Pancreas (tissue), 10 donors: ENCODE results near the gene MTHFD1L. TPM values are rescaled to one million over a fixed set of nuclear protein-coding genes. Genes with fewer than 3 reads are reported as not detected.

ENCODE experiments used
- ATAC-seq, 4 donors: fragments of 200-7000 bp; cut with Tn5 transposase; one replicate each; pipeline versions ENCODE4 v1.8.0 to v1.9.1; 2020; ENCODE audit warnings: mild to moderate bottlenecking in 4 of 4, moderate library complexity in 4 of 4
- DNase-seq, 6 donors: peaks; one replicate each; pipeline ENCODE4 v3.0.0-alpha.2; 2020
- FAIRE-seq: peaks from 2 replicates; lab custom pipeline; 2012; peaks lifted over from hg19 to GRCh38; lab: Jason Lieb, UNC
- H3K27ac ChIP-seq, 4 donors: fragments of 200-600 bp; sonication (generic); 1 replicate in 3 of 4; 2 replicates in 1 of 4; pipeline versions ENCODE4 v1.5.0 to v1.8.0; 2020
- H3K27me3 ChIP-seq, 4 donors: fragments of 200-600 bp; one replicate each; pipeline ENCODE4 v1.8.0; 2021
- H3K36me3 ChIP-seq, 3 donors: fragments of 200-600 bp; sonication (generic) in 1 of 3; one replicate each; pipeline versions ENCODE4 v1.5.0 to v1.8.0; 2020 to 2021
- H3K4me1 ChIP-seq, 3 donors: fragments of 200-600 bp; one replicate each; pipeline ENCODE4 v1.8.0; 2021
- H3K4me3 ChIP-seq, 4 donors: fragments of 200-600 bp; sonication (generic) in 2 of 4; one replicate each; pipeline versions ENCODE4 v1.5.0 to v1.8.0; 2020 to 2021
- H3K9me3 ChIP-seq, 4 donors: fragments of 200-600 bp; one replicate each; pipeline ENCODE4 v1.8.0; 2021
- WGBS, 2 donors: extraction: QIAGEN DNeasy Blood & Tissue Kit; methylation state at CpG; one replicate each; pipeline ENCODE4 v1.1.7; 2013; 5-methylcytosine and 5-hydroxymethylcytosine counted together
- intact Hi-C, 3 donors: fragments of 100-400 bp; cut with DNase I; formaldehyde crosslinking; loops; one replicate each; pipeline versions ENCODE4 v1.11.1 to v1.14.2; 2022
- polyA plus RNA-seq, 2 donors: library from polyadenylated mRNA; stranded (reverse); fragments of 200-250 nt; gene quantifications; one replicate each; pipeline ENCODE4 v1.2.3, GENCODE V29; 2013
- total RNA-seq, 6 donors: library from RNA; stranded (reverse); fragmentation: NEBNext Ultra II Directional in 4 of 6; extraction: Animal tissue kit (Norgen Biotek cat#: 25700) in 4 of 6; gene quantifications; one replicate each; pipeline versions ENCODE4 v1.2.1 to v1.2.4, GENCODE V29; 2021 to 2023
- TF ChIP-seq, protein P1 (sequence below), 4 donors: fragments of 200-600 bp; sonication (generic) in 3 of 4; IDR thresholded peaks; one replicate each; pipeline versions ENCODE4 v1.5.0 to v1.8.0; 2021; ENCODE audit warnings: antibody characterized with exemption in 4 of 4
- donor health status: healthy with polysubstance abuse.
- donor health status: DM: no; HTN: no; CAD: no; lungs with moderate emphysema.
- donor health status: DM: no; HTN: no; CAD: no.
- donor health status: control.
- donor health status: control.
- donor health status: Bipolar disorder and iron deficiency.
- donor health status: DM: yes; HTN: yes; CAD: no.
- donor health status: DM: no; HTN: no; CAD: no.
- donor health status: DM: no; HTN: no; CAD: no.
- donor health status: DM: yes; HTN: yes; CAD: no.

The MTHFD1L gene
- total and polyA plus RNA-seq, 8 donors = 3.2 to 26.5 (median 9.0) TPM

DNA sequence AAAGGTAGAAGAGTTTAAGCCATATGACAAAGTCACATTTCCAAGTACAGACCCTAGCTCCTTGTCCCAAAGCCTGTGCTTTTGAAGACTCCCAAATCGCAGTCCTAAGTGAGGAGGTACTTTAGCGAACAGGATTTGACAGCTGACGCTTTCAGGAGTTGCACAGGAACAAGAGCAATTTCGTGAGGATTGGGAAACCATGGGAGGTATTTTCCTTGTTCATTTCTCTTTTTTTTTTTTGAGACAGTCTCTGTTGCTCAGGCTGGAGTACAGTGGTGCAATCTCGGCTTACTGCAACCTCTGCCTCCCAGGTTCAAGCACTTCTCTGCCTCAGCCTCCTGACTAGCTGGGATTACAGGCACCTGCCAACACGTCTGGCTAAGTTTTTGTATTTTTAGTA is 150.6 kb downstream of the MTHFD1L start:
- no peaks in the 10 kb centered on the region for H3K36me3 ChIP-seq

DNA sequence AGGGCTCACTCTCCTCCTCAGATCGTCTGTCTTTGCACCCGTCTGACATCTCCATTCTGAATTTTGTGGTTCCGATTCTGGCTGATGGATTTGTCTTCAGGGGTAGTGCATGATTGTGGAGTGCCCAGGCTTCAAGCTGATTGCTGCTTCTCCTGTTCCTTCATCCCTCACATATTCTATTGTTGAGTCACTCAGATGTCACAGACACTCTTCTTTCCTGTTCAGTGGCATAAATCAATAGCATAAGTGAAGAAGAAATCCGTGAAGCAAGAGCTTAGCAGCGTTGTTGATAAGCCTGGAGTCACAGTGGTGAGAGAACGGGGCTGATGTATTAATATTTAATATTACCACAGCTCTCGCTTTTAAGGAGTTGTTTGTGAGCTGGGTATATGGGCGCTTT is 152.5 kb downstream of the MTHFD1L start:
- Histone ChIP-seq H3K4me1 (peaks cover 8 to 13% (median 13%) of the 10 kb centered on the region in 3 donors), H3K4me3 (no peak overlapping the region), H3K27ac (no peak overlapping the region), H3K9me3 (no peaks in the 10 kb centered on the region), H3K36me3 (no peaks in the 10 kb centered on the region), H3K27me3 (no peaks in the 10 kb centered on the region)
- intact Hi-C loops = loop anchor here in 1 of 3 donors (5.0 kb wide), 1 partner anchor 304 kb away; no protein-coding TSS in a partner anchor
- DNase-seq (no peak), FAIRE-seq (no peak), ATAC-seq (no peak)
- TF ChIP-seq, protein P1, sequence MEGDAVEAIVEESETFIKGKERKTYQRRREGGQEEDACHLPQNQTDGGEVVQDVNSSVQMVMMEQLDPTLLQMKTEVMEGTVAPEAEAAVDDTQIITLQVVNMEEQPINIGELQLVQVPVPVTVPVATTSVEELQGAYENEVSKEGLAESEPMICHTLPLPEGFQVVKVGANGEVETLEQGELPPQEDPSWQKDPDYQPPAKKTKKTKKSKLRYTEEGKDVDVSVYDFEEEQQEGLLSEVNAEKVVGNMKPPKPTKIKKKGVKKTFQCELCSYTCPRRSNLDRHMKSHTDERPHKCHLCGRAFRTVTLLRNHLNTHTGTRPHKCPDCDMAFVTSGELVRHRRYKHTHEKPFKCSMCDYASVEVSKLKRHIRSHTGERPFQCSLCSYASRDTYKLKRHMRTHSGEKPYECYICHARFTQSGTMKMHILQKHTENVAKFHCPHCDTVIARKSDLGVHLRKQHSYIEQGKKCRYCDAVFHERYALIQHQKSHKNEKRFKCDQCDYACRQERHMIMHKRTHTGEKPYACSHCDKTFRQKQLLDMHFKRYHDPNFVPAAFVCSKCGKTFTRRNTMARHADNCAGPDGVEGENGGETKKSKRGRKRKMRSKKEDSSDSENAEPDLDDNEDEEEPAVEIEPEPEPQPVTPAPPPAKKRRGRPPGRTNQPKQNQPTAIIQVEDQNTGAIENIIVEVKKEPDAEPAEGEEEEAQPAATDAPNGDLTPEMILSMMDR (IDR thresholded peaks at IDR 0.05) = no peak
- WGBS, 2 donors = 79 to 80% methylated on average over 8 of the region's 8 CpGs

More for the DNA sequence above, 150.6 kb downstream of the MTHFD1L start:
- no peak for DNase-seq
- FAIRE-seq = no peak
- ATAC-seq = no peak
- WGBS, 2 donors = 88 to 93% methylated on average over 6 of the region's 6 CpGs
- intact Hi-C loops = loop anchor here in 1 of 3 donors (5.0 kb wide), 1 partner anchor 306 kb away; no protein-coding TSS in a partner anchor
- Histone ChIP-seq H3K4me3 (no peak overlapping the region), H3K9me3 (no peaks in the 10 kb centered on the region), H3K4me1 (peaks cover 8 to 17% (median 13%) of the 10 kb centered on the region in 3 donors), H3K27me3 (no peaks in the 10 kb centered on the region), H3K27ac (no peak overlapping the region)
- TF ChIP-seq, protein P1 (IDR thresholded peaks at IDR 0.05) = no peak

DNA sequence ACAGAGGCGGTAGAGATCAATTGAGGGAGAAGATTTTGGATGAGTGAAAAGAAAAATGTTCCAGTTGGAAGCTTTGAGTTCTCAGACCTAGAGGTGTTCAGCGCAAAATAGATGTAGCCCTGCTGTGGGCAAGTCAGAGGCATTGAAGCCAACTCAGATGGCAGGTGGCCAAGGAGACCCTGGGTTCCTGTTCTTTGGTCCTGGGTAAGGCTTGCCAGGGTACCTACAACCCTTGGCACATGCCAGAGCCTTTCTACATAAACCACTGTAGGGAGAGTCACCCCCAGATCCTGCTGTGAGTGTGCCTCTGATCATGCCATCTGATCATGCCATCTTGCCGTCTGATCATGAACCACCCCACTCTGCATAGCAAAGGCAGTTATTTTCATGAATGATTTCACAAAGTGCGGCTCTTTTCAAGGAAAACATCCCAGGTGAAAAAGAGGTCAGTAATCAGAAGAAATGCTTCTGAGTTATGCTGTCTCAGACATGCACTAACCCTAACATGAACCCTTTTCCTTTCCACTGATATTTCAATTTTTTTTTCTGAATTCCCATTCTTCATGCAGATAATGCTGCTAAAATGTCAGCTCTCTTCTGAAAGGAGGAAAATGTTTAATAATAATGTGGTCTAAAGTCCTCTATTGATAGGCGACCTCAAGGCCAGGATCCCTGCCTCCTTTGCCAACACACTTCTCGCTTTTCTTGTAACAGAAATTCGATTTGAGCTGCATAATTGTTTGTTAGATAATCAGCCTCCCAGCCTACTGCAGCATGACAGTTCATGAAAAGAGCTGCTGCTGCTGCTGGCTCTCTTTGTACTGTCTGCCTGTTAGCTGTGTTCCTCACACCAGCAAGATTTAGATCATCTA is 153.6 kb downstream of the MTHFD1L start:
- Histone ChIP-seq H3K4me1 (peaks cover 8 to 13% (median 13%) of the 10 kb centered on the region in 3 donors), H3K27ac (peak overlapping the region; percentile 10 to 46 (median 28)), H3K4me3 (no peak overlapping the region), H3K27me3 (no peaks in the 10 kb centered on the region), H3K9me3 (no peaks in the 10 kb centered on the region), H3K36me3 (no peaks in the 10 kb centered on the region)
- TF ChIP-seq, protein P1 (IDR thresholded peaks at IDR 0.05) = no peak
- ATAC-seq = peak; percentile 66 to 83 (median 76)
- intact Hi-C loops = loop anchor here in 1 of 3 donors (5.0 kb wide), 1 partner anchor 303 kb away; no protein-coding TSS in a partner anchor
- FAIRE-seq = no peak
- DNase-seq = peak in 1 of 6 donors; percentile 60
- 41% methylated on average over 7 of the region's 7 CpGs for WGBS, 2 donors

DNA sequence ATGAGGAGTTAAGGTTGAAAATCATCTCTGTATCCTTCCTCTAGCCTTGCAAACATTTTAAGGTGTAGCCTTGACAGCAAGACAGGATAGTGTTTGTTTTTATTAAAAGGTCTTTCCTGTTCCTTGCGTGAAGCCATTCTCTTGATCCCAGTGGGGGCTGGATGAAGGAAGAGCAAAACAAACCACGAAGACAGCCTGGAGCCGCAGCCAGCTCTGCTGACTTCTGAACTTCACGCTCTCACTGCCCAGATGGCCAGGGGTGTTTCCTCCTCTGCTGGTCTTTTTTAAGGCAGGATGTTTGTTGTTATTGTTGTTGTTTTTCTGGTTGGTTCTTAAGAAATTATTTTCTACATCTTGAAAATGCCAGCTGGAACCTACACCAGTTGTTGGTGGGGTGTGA is 156.4 kb downstream of the MTHFD1L start:
- Histone ChIP-seq H3K36me3 (no peaks in the 10 kb centered on the region), H3K27ac (no peak overlapping the region), H3K27me3 (no peaks in the 10 kb centered on the region), H3K9me3 (no peaks in the 10 kb centered on the region), H3K4me3 (no peak overlapping the region), H3K4me1 (peaks cover 13 to 26% (median 24%) of the 10 kb centered on the region in 3 donors)
- intact Hi-C loops = no loop called here
- TF ChIP-seq, protein P1 (IDR thresholded peaks at IDR 0.05) = no peak
- DNase-seq = no peak
- FAIRE-seq = no peak
- 84 to 85% methylated on average over 4 of the region's 4 CpGs for WGBS, 2 donors
- ATAC-seq = no peak
